ENCODE results near the gene MPO. TPM values are rescaled to one million over a fixed set of nuclear protein-coding genes. Genes with fewer than 3 reads are reported as not detected.

The MPO gene
- total and polyA plus RNA-seq, 5 experiments from 2014 or later = not detected

DNA sequence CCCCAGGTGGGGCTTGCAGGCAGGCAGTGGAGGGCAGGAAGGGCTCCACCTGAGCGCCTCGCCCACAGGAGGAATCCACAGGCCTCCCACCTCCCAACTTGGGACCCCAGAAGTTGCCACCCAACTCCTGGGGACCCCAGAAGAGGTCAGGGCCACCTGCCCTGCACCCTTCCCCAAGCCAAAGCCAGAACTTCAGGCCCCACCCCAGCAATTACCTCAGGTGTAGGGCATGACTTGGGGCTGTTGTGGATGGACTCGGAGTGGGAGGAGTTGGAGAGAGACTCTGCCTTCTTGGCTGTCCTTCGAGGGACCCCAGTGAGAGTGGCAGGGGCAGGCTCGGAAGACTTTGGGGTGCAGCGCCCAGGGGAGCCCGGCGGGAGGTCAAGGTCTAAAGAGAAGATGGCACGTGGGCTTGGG is 37.3 kb upstream of the MPO start:
- H3K4me1 Mint-ChIP-seq = peaks cover 10 to 20% (median 15%) of the 10 kb centered on the region in 4 donors
- H3K9me3 Mint-ChIP-seq = no peaks in the 10 kb centered on the region
- H3K4me3 Mint-ChIP-seq = no peak overlapping the region
- ATAC-seq (no peak), DNase-seq (peak in 1 of 10 donors; percentile 58)
- no peaks in the 10 kb centered on the region for H3K27me3 Mint-ChIP-seq
- POLR2A ChIA-PET = interaction anchor here (0.6 to 27.5 kb wide), 10 partner anchors 9 to 257 kb away, joined by 3 to 1631 read pairs (median 8); partner anchors contain the start of genes HSF5, RNF43, SUPT4H1 and TSPOAP1
- peak overlapping the region in 9 of 10 donors; percentile 24 to 95 (median 73) for H3K27ac Mint-ChIP-seq
- H3K36me3 Mint-ChIP-seq = peaks cover 0 to 6% (median 0%) of the 10 kb centered on the region in 3 donors

DNA sequence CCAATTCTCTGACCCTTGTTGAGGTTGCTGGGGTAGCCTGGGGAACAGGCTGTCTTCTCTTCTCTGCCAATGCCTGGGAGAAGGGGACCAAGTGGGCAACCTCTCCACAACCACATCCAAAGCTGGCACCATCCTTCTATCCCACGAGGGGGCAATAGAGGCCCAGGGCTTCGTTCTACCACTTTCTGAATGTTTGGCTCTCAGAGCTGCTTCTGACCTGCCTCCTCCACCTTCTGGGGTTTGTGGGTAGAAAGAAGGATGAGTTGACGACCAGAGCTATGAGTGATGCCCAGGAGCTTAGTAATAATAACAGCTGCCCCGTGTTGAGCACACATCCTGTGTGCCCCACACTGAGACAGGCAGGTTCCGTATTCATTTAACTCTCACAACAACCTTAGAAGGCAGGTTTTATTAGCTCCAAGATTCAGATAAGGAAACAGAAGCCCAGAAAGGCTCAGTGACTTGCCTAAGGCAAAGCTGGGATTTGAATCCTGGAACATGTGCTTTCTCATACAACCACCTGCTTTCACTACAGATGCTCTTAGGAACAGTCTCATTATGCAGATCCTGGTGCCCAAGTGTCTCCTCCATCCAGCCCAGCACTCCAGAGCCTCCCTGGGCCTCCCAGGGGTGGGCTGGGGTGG is 36.8 kb upstream of the MPO start:
- H3K27me3 Mint-ChIP-seq = no peaks in the 10 kb centered on the region
- peak overlapping the region in 6 of 10 donors; percentile 16 to 57 (median 37) for H3K4me3 Mint-ChIP-seq
- H3K4me1 Mint-ChIP-seq = peaks cover 10 to 20% (median 15%) of the 10 kb centered on the region in 4 donors
- ATAC-seq (peak; percentile 97), DNase-seq (peak; percentile 44 to 88 (median 72))
- H3K27ac Mint-ChIP-seq = peak overlapping the region; percentile 46 to 95 (median 89)
- no peaks in the 10 kb centered on the region for H3K9me3 Mint-ChIP-seq
- H3K36me3 Mint-ChIP-seq = peaks cover 0 to 6% (median 0%) of the 10 kb centered on the region in 3 donors
- POLR2A ChIA-PET = interaction anchor here (0.6 to 27.5 kb wide), 11 partner anchors 9 to 257 kb away, joined by 3 to 1631 read pairs (median 3); partner anchors contain the start of genes HSF5, RNF43, SUPT4H1 and TSPOAP1

DNA sequence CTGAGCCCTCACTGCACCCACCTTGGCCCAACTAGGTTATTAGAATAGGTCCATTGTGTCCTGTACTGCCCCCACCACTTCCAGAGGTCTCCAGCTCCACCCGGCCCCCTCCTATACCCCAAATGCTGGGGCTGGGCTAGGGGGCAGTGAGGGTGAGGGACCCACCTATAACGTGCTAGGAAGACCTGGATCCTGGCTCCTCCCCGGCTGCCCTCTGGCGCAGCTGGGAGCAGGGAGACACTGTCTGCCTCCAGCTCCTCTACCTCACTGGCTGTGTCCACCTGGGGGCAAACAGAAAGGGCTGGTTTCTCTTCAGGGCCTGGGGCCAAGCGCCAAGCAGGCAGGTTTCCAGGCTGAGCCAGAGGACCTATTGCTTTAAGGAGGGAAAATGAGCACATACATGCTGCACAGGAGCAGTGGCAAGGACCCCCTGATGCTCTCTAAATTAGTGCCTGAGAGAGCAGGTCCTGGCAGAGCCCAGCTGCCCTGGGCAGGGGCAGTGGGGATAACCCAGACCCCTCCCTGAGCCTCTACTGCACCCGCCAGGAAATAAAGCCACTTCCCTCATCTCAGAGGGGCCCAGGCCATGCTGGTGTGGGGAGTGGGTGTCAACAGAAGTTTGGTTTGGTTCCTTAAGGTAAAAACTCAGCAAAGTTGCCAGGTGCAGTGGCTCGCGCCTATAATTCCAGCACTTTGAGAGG is 35.7 kb upstream of the MPO start:
- peaks cover 0 to 6% (median 0%) of the 10 kb centered on the region in 3 donors for H3K36me3 Mint-ChIP-seq
- peaks cover 9 to 16% (median 12%) of the 10 kb centered on the region in 4 donors for H3K4me1 Mint-ChIP-seq
- no peaks in the 10 kb centered on the region for H3K9me3 Mint-ChIP-seq
- H3K27ac Mint-ChIP-seq = peak overlapping the region in 1 of 10 donors; percentile 5
- no peak for ATAC-seq
- H3K4me3 Mint-ChIP-seq = no peak overlapping the region
- H3K27me3 Mint-ChIP-seq = no peaks in the 10 kb centered on the region
- DNase-seq = peak in 1 of 10 donors; percentile 14
- POLR2A ChIA-PET = interaction anchor here (1.1 to 27.5 kb wide), 6 partner anchors 10 to 172 kb away, joined by 3 to 1631 read pairs (median 53); partner anchors contain the start of genes HSF5, RNF43, SUPT4H1 and TSPOAP1

DNA sequence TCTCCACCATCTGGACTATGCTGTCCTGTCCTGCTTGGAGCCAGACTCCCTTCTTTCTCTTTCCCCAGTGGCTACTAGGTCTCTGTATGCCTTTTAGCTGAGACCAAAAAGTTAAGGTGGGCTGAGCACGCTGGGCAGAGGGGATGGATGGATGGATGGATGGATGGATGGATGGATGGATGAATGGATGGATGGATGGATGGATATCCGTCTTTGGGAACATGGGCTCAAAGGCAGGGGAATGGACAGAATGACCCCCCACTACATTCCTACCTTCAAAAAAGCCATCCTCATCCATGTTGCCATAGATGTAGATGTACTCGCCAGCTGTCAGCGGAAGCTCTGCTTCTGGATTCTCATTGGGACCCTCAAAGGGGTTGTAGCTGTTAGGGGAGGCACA is 35.0 kb upstream of the MPO start:
- DNase-seq (no peak), ATAC-seq (no peak)
- Mint-ChIP-seq H3K36me3 (peaks cover 0 to 6% (median 0%) of the 10 kb centered on the region in 3 donors), H3K9me3 (no peaks in the 10 kb centered on the region), H3K27ac (no peak overlapping the region), H3K4me3 (no peak overlapping the region), H3K27me3 (no peaks in the 10 kb centered on the region), H3K4me1 (peaks cover 9 to 16% (median 11%) of the 10 kb centered on the region in 4 donors)
- POLR2A ChIA-PET = interaction anchor here (4.5 to 27.5 kb wide), 3 partner anchors 11 to 39 kb away, joined by 93 to 1631 read pairs (median 709); partner anchors contain the start of genes SUPT4H1 and TSPOAP1

DNA sequence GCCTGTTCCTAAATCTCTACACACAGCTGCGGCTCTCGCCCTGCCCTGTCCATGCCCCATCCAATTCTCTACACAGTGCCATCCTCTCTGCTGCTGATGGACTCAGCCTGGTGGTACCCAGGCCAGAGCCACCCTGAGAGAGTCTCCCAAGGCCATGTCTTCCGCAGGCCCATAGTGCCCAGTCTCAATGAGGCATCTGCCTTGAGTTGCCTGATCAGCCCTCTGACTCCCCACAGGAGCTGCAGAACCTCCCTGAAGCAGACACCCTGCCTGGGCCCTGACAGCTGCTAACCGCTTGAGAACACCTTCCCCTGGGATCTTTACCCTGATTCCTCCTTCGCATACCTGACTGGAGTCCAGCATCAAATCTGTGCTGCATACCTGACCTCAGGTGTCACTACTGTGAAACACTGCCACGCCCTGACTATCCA is 34.6 kb upstream of the MPO start:
- DNase-seq = no peak
- no peak overlapping the region for H3K4me3 Mint-ChIP-seq

DNA sequence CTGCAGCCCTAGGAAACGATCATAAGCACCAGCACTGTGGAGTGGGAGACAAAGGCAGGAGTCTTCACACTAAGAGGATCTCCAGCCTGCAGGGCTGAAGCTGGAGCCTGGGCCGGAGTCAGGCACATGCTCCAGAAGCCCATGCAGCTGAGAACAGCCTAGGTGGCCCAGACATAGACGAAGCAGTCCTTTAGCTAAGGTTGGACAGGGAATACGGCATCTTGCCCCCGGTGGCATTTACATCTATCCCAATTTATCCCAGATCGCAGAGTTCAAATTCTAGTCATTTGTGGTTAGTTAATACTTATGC is 33.9 kb upstream of the MPO start:
- no peak overlapping the region for H3K4me3 Mint-ChIP-seq
- POLR2A ChIA-PET = interaction anchor here (26.6 to 27.5 kb wide), 2 partner anchors 25 to 40 kb away, joined by 709 to 1631 read pairs; partner anchors contain the start of gene SUPT4H1
- H3K9me3 Mint-ChIP-seq = no peaks in the 10 kb centered on the region
- ATAC-seq (no peak), DNase-seq (no peak)
- H3K4me1 Mint-ChIP-seq = peaks cover 7 to 16% (median 11%) of the 10 kb centered on the region in 4 donors
- H3K27ac Mint-ChIP-seq = peak overlapping the region in 1 of 10 donors; percentile 27
- no peaks in the 10 kb centered on the region for H3K27me3 Mint-ChIP-seq
- peaks cover 0 to 8% (median 0%) of the 10 kb centered on the region in 3 donors for H3K36me3 Mint-ChIP-seq

More for the DNA sequence above, 34.6 kb upstream of the MPO start:
- peak overlapping the region in 3 of 10 donors; percentile 24 to 81 (median 51) for H3K27ac Mint-ChIP-seq
- H3K36me3 Mint-ChIP-seq = peaks cover 0 to 6% (median 0%) of the 10 kb centered on the region in 3 donors
- POLR2A ChIA-PET = interaction anchor here (26.6 to 27.5 kb wide), 2 partner anchors 24 to 40 kb away, joined by 709 to 1631 read pairs; partner anchors contain the start of gene SUPT4H1
- H3K27me3 Mint-ChIP-seq = no peaks in the 10 kb centered on the region
- H3K9me3 Mint-ChIP-seq = no peaks in the 10 kb centered on the region
- peaks cover 9 to 16% (median 11%) of the 10 kb centered on the region in 4 donors for H3K4me1 Mint-ChIP-seq
- no peak for ATAC-seq

DNA sequence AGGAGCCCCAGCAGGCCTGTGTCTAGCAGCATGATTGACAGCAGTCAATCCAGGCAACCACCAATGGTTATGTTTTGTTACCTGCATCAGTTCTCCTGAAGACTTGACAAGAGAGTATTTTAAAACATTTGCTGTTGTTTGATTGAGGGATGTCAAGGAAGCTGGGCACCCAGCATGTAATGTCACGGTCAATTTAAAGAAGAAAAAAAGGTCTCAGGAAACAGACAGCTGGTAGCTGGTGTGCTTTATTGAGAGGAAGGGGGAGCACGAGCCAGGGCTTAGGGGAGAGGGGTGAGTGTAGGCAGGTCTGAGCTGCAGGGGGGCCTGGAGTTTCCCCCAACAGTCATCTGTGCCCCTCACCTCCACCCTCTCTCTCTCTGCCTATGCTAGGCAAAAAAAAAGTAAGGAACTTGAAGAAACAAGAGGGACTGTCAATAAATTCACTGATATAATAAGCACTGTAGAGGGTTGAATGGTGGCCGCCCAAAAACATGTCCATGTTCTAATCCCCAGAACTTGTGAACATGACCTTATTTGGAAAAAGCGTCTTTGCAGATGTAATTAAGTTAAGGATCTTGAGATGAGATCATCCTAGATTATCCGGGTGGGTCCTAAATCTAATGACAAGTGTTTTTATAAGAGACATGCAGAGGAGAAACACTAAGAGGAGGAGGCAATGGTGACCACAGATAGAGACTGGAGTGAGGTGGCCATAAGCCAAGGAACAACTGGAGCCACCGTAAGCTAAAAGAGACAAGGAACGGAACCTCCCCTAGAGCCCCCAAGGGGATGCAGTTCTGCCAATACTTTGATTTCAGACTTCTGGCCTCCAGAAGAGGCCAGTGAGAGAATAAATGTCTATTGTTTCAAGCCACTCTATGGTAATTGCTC is 33.3 kb upstream of the MPO start:
- H3K27ac Mint-ChIP-seq = peak overlapping the region in 4 of 10 donors; percentile 27 to 42 (median 34)
- peaks cover 7 to 14% (median 11%) of the 10 kb centered on the region in 4 donors for H3K4me1 Mint-ChIP-seq
- no peaks in the 10 kb centered on the region for H3K9me3 Mint-ChIP-seq
- no peaks in the 10 kb centered on the region for H3K27me3 Mint-ChIP-seq
- ATAC-seq = no peak
- no peak overlapping the region for H3K4me3 Mint-ChIP-seq
- POLR2A ChIA-PET = interaction anchor here (26.6 to 27.5 kb wide), 2 partner anchors 25 to 41 kb away, joined by 709 to 1631 read pairs; partner anchors contain the start of gene SUPT4H1
- H3K36me3 Mint-ChIP-seq = peaks cover 0 to 8% (median 0%) of the 10 kb centered on the region in 3 donors
- DNase-seq = no peak

DNA sequence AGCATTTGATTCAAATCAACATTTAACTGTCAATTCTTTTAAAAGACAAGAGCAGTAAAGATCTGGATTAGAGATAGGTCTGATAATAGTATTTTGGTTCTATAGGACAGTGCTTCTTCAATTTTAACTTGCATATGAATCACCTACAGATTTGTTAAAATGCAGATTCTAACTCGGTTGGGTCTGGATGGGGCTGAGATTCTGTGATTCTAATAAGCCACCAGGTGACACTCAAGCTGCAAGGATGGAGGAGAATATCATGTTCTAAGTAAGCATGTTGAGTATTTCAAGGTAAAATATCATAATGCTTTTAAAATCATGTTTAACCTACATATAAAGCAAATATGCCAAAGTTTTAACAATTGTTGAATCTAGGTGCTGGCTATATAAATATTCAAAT is 32.1 kb upstream of the MPO start:
- no peak for ATAC-seq
- Mint-ChIP-seq H3K9me3 (no peaks in the 10 kb centered on the region), H3K27ac (peak overlapping the region in 2 of 10 donors; percentile 40 to 68)

DNA sequence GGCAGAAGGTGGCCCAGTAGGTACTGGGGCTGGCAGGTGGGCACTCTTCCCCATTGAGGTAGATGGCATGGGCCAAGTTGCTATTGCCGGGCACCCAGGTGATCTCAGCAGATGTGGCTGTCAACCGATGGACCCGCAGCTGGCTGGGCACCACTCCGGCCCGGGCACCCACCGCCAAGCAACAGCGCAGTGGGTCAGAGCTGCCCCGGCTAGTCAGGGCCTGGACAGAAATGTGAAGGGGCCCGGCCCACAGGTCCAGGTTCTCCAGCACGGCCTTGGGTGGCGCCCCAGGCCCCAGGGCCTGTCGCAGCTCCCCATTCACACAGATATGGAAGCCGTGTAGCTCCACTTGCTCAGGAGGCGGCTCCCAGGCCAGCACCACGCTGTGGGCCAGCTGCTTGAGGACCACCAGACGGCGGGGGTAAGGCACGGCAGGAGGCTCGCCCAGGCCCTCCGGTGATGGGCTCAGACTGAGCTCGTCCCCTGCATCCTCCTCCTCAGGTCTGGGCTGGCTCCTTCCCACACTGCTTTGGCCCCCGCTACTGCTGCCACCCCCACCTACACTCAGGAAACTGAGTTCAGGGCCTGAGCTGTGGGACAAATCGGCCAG is 31.4 kb upstream of the MPO start:
- Mint-ChIP-seq H3K27me3 (no peaks in the 10 kb centered on the region), H3K4me1 (peaks cover 0 to 2% (median under 1%) of the 10 kb centered on the region in 4 donors), H3K9me3 (no peaks in the 10 kb centered on the region), H3K36me3 (peaks cover 0 to 9% (median 3%) of the 10 kb centered on the region in 3 donors), H3K4me3 (no peak overlapping the region), H3K27ac (peak overlapping the region in 2 of 10 donors; percentile 50 to 55)
- no peak for ATAC-seq
- POLR2A ChIA-PET = interaction anchor here (0.6 to 1.7 kb wide), 3 partner anchors 16 to 65 kb away, joined by 3 to 6 read pairs (median 5); no protein-coding TSS in a partner anchor
- DNase-seq = no peak

More for the DNA sequence above, 32.1 kb upstream of the MPO start:
- no peaks in the 10 kb centered on the region for H3K27me3 Mint-ChIP-seq
- peaks cover 6 to 9% (median 8%) of the 10 kb centered on the region in 4 donors for H3K4me1 Mint-ChIP-seq
- H3K4me3 Mint-ChIP-seq = no peak overlapping the region
- no peak for DNase-seq
- H3K36me3 Mint-ChIP-seq = peaks cover 0 to 8% (median 0%) of the 10 kb centered on the region in 3 donors
- POLR2A ChIA-PET = interaction anchor here (1.0 to 1.7 kb wide), 2 partner anchors 15 to 38 kb away, joined by 5 to 6 read pairs; no protein-coding TSS in a partner anchor

DNA sequence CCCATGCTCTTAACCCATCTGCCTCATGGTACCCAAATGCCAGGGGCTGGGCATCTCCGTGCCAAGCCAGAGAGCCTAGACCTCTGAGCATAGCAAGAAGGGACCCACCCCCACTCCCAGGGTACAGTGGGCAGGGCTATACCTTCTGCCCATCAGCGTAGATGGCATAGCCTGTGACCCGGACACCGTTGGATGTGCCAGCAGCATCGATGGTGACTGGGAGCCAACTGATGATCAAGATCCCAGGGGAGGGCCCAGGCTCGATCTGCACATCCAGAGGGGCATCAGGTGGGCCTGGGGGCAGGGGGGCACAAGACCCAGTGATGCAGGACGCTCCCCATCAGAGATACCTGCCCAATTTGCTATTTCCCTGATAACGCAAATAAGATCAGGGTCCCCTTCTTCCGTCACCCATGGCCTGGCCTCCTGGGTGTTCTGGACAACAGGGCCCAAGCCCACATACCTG is 30.7 kb upstream of the MPO start:
- H3K9me3 Mint-ChIP-seq = no peaks in the 10 kb centered on the region
- POLR2A ChIA-PET = interaction anchor here (0.6 to 1.7 kb wide), 3 partner anchors 16 to 64 kb away, joined by 3 to 6 read pairs (median 5); no protein-coding TSS in a partner anchor
- peak in 1 of 10 donors; percentile 57 for DNase-seq
- ATAC-seq = no peak
- peaks cover 0 to 13% (median 5%) of the 10 kb centered on the region in 3 donors for H3K36me3 Mint-ChIP-seq
- H3K27me3 Mint-ChIP-seq = no peaks in the 10 kb centered on the region
- no peaks in the 10 kb centered on the region for H3K4me1 Mint-ChIP-seq
- H3K27ac Mint-ChIP-seq = no peak overlapping the region
- H3K4me3 Mint-ChIP-seq = no peak overlapping the region

Measured in naive thymus-derived CD8-positive, alpha-beta T cell (primary cell).